ENCODE measurements around the gene ATP5PD. TPM values are rescaled to one million over a fixed set of nuclear protein-coding genes. Genes with fewer than 3 reads are reported as not detected.
"Not testable (repeated sequence)": the region's sequence is repeated elsewhere in the genome, so short reads cannot be mapped to it uniquely, and the experiment has no call there.

The ATP5PD gene
- total RNA-seq, 1 donor from 2014 or later, result 153 TPM

- TF ChIP-seq, protein P1, sequence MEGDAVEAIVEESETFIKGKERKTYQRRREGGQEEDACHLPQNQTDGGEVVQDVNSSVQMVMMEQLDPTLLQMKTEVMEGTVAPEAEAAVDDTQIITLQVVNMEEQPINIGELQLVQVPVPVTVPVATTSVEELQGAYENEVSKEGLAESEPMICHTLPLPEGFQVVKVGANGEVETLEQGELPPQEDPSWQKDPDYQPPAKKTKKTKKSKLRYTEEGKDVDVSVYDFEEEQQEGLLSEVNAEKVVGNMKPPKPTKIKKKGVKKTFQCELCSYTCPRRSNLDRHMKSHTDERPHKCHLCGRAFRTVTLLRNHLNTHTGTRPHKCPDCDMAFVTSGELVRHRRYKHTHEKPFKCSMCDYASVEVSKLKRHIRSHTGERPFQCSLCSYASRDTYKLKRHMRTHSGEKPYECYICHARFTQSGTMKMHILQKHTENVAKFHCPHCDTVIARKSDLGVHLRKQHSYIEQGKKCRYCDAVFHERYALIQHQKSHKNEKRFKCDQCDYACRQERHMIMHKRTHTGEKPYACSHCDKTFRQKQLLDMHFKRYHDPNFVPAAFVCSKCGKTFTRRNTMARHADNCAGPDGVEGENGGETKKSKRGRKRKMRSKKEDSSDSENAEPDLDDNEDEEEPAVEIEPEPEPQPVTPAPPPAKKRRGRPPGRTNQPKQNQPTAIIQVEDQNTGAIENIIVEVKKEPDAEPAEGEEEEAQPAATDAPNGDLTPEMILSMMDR (IDR thresholded peaks at IDR 0.05; ENCODE audit: unreplicated experiment), result no peak
- Mint-ChIP-seq H3K27ac (no peak overlapping the region), H3K36me3 (peaks cover 27% of the 10 kb centered on the region), H3K4me1 (peaks cover 27% of the 10 kb centered on the region), H3K9me3 (no peaks in the 10 kb centered on the region), H3K4me3 (no peak overlapping the region), H3K27me3 (ENCODE audit: low read depth) (no peaks in the 10 kb centered on the region)
- DNase-seq (ENCODE audit: low spot score in 2 of 2, unreplicated experiment in 2 of 2), result no peak
Measured at GRCh38 chr17:75051941-75052340, 5.2 kb upstream of the ATP5PD start.

GRCh38 chr17:75049706-75050105 is 2.9 kb upstream of the ATP5PD start:
- Mint-ChIP-seq H3K36me3 (peaks cover 20% of the 10 kb centered on the region), H3K4me1 (peaks cover 30% of the 10 kb centered on the region), H3K4me3 (no peak overlapping the region), H3K9me3 (no peaks in the 10 kb centered on the region), H3K27me3 (ENCODE audit: low read depth) (no peaks in the 10 kb centered on the region), H3K27ac (peak overlapping the region; percentile 18)
- DNase-seq (ENCODE audit: low spot score in 2 of 2, unreplicated experiment in 2 of 2), result no peak
- TF ChIP-seq, protein P1 (IDR thresholded peaks at IDR 0.05; ENCODE audit: unreplicated experiment), result no peak

- no peak for DNase-seq (ENCODE audit: low spot score in 2 of 2, unreplicated experiment in 2 of 2)
- H3K27ac Mint-ChIP-seq, result no peak overlapping the region
Measured at GRCh38 chr17:75049057-75049456, 2.3 kb upstream of the ATP5PD start.

DNA sequence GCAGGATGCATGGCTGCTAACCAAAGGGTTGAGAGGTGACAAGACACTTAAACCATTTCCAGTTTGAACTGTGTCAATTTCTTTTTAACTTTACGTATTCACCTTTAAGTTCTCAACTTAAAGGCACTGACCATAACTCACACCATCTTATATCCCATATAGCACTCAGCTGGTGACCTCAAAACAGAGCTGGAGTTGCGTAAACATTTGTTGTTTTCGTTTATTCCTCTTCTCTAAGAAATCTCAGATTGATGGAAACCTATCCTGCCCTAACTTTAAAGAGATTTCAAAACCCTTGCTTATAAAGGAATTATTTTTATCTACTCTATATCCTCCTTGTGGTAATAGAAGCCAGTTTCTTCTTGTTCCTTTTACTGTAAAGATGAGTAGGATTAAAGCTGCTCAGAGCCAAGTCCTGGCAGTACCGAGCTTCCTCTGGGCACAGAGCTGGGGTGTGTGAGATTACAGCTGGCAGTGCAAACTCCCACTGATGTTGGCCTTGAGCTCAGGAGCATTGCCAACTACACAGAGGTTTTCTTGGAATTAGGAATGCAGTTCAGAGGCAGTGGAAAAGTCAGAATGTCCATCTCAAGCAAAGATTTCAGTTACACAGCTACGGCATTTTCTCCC is 1.6 kb upstream of the ATP5PD start:
- TF ChIP-seq, protein P1 (IDR thresholded peaks at IDR 0.05; ENCODE audit: unreplicated experiment), result no peak
- H3K27me3 Mint-ChIP-seq (ENCODE audit: low read depth), result no peaks in the 10 kb centered on the region
- peaks cover 13% of the 10 kb centered on the region for H3K36me3 Mint-ChIP-seq

More at GRCh38 chr17:75049057-75049456, 2.3 kb upstream of the ATP5PD start:
- H3K4me3 Mint-ChIP-seq, result peak overlapping the region; percentile 95
- H3K4me1 Mint-ChIP-seq, result peaks cover 33% of the 10 kb centered on the region
- H3K36me3 Mint-ChIP-seq, result peaks cover 16% of the 10 kb centered on the region
- TF ChIP-seq, protein P1 (IDR thresholded peaks at IDR 0.05; ENCODE audit: unreplicated experiment), result no peak
- H3K9me3 Mint-ChIP-seq, result no peaks in the 10 kb centered on the region
- no peaks in the 10 kb centered on the region for H3K27me3 Mint-ChIP-seq (ENCODE audit: low read depth)

DNA sequence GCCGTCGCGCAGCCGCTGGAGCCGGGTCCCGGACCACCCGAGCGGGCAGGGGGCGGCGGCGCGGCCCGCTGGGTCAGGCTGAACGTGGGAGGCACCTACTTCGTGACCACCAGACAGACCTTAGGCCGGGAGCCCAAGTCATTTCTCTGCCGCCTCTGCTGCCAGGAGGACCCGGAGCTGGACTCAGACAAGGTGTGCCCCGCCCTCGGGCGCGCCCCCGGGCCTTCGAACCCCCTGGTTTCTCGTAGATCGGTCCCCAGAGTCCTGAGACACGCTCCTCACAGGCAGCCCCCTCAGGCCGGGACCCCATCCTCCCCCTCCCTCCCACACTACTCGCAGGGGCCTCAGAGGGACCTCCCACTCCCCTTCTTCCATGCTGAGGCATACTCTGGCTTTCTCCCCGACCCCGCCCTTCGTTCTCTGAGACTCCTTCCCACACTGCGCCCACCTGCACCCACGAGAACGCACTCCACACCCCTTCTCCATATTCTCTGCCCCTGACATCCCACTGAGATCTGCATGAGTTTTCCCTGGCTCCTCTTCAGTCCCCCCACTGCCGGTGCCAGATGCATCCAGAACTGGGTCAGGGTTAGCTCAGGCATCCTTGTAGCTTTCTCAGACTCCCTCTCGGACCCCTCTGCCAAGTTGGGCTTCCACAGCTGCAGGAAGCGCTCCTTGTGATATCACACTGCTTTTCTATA is 779 bp upstream of the ATP5PD start:
- Mint-ChIP-seq H3K27me3 (ENCODE audit: low read depth) (no peaks in the 10 kb centered on the region), H3K4me1 (peaks cover 33% of the 10 kb centered on the region), H3K36me3 (peaks cover 9% of the 10 kb centered on the region), H3K4me3 (peak overlapping the region; percentile 95), H3K27ac (peak overlapping the region; percentile 90), H3K9me3 (no peaks in the 10 kb centered on the region)
- TF ChIP-seq, protein P1 (IDR thresholded peaks at IDR 0.05; ENCODE audit: unreplicated experiment), result no peak
- peak; percentile 27 to 68 for DNase-seq (ENCODE audit: low spot score in 2 of 2, unreplicated experiment in 2 of 2)

More for the DNA sequence above, 1.6 kb upstream of the ATP5PD start:
- Mint-ChIP-seq H3K27ac (peak overlapping the region; percentile 90), H3K9me3 (no peaks in the 10 kb centered on the region), H3K4me1 (peaks cover 33% of the 10 kb centered on the region), H3K4me3 (peak overlapping the region; percentile 95)
- DNase-seq (ENCODE audit: low spot score in 2 of 2, unreplicated experiment in 2 of 2), result no peak

- Mint-ChIP-seq H3K27ac (peak overlapping the region; percentile 96), H3K4me3 (peak overlapping the region; percentile 99), H3K4me1 (peaks cover 33% of the 10 kb centered on the region)
- H3K27me3 Mint-ChIP-seq (ENCODE audit: low read depth); DNase-seq (ENCODE audit: low spot score in 2 of 2, unreplicated experiment in 2 of 2); H3K9me3 Mint-ChIP-seq; H3K36me3 Mint-ChIP-seq: not testable (repeated sequence)
Measured at GRCh38 chr17:75045946-75046406, 793 bp downstream of the ATP5PD start.
